Gastroesophageal sphincter (tissue), 3 donors: ENCODE data around the gene ZSCAN21.

Experiments used
- POLR2A ChIP-seq, 2 donors: fragments of 450-650 bp; IDR thresholded peaks; one replicate each; pipeline ENCODE4 v1.6.1; 2017; ENCODE audit warnings: antibody characterized with exemption in 2 of 2, mild to moderate bottlenecking in 2 of 2, moderate library complexity in 1 of 2
- TF ChIP-seq, protein P1 (sequence below), 4 experiments: fragments of 200-600 bp in 2 of 4; fragments of 450-650 bp in 2 of 4; sonication (generic) in 1 of 4; IDR thresholded peaks; one replicate each; pipeline ENCODE4 v1.5.1; 2017 to 2019; ENCODE audit warnings: antibody characterized with exemption in 4 of 4, mild to moderate bottlenecking in 2 of 4, moderate library complexity in 2 of 4

DNA sequence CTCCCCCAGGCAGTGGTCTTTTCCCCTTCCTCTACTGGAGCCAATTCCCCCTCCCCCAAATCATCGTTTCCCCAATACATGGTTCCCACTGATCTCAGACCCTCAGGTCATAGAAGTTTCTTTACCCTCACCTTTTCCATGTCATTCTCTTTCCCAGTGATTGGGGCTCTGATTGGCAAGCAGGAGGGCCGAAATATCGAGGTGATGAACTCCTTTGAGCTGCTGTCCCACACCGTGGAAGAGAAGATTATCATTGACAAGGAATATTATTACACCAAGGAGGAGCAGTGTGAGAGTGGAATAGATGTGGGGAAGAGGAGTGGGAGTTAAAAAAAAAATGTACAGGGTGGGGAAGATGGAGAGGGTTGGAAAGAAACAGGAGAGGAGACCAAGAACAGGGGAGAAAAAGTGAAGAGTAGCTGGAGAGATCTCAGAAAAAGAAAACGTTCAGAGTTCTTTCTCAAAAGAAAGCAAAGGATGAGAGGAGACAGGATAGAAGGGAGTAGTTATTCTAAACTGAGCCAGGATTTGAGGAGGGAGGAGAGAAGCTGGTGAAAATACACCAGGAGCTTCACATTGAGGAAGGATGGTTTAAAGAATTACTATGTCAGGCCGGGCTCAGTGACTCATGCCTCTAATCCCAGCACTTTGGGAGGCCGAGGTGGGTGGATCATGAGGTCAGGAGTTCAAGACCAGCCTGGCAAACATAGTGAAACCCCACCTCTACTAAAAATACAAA lies 40.1 kb downstream of the ZSCAN21 start:
- TF ChIP-seq POLR2A (IDR thresholded peaks at IDR 0.05): no peak
- TF ChIP-seq, protein P1, sequence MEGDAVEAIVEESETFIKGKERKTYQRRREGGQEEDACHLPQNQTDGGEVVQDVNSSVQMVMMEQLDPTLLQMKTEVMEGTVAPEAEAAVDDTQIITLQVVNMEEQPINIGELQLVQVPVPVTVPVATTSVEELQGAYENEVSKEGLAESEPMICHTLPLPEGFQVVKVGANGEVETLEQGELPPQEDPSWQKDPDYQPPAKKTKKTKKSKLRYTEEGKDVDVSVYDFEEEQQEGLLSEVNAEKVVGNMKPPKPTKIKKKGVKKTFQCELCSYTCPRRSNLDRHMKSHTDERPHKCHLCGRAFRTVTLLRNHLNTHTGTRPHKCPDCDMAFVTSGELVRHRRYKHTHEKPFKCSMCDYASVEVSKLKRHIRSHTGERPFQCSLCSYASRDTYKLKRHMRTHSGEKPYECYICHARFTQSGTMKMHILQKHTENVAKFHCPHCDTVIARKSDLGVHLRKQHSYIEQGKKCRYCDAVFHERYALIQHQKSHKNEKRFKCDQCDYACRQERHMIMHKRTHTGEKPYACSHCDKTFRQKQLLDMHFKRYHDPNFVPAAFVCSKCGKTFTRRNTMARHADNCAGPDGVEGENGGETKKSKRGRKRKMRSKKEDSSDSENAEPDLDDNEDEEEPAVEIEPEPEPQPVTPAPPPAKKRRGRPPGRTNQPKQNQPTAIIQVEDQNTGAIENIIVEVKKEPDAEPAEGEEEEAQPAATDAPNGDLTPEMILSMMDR (IDR thresholded peaks at IDR 0.05): no peak
